ENCODE results near the gene CCDC88C.
A peak's percentile ranks its signal among the peaks of the same experiment; 100 is the strongest.

Gene CCDC88C

DNA sequence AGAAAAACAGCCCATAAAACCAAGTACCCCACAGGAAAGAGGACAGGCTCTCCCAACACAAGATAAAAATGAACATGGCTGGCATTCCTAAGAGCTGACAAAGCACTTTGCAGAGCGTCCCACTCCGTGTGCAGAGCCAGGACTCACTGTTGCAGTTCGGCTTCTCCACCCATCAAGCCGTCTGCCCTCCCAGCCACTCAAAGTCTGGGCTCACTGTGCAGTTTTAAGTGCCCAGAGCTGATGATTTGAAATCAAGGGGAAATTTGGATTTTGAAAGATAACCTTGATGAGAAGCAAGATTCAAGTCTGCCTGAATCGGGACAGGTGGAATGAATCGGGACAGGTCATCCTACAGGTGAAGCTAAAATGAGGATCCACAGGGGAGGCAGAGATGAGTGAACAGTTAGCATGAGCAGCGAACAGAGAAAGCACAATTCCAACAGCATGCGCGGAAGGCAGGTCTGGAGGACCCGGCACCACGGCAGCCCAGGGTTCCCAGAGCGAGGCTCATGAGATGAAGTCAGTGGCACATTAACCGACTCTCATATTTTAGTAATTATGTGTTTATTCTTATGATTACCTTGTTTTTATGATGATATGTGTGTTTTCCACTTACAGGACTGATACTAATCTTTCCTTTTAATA lies 133.4 kb downstream of the CCDC88C start:
- Mint-ChIP-seq H3K27ac (no peak overlapping the region), H3K4me1 (ENCODE audit: low read depth) (peaks cover 17% of the 10 kb centered on the region), H3K27me3 (ENCODE audit: low read depth) (no peaks in the 10 kb centered on the region), H3K36me3 (ENCODE audit: low read depth) (peaks cover 63% of the 10 kb centered on the region), H3K9me3 (no peaks in the 10 kb centered on the region), H3K4me3 (no peak overlapping the region)

DNA sequence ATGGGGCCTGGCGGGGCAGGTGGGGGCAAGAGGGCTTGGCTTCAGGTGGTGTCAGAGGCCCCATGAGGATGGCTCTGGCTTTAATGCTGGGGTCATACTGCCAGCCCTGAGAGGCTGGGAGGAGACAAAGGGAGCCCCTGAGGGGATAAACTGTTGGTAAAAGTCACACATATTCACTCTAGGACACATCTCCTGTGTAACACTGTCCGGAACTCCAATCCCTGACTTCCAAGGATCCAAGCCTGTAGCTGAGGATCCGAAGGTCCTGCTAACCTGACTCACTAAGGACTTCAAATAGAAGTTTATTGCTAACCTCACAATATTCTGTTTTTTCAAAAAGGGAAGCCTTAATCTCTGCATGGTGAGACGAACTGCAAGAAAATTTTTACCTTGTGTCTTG lies 134.0 kb downstream of the CCDC88C start:
- Mint-ChIP-seq H3K9me3 (no peaks in the 10 kb centered on the region), H3K4me3 (no peak overlapping the region), H3K27ac (no peak overlapping the region), H3K27me3 (ENCODE audit: low read depth) (no peaks in the 10 kb centered on the region), H3K4me1 (ENCODE audit: low read depth) (peaks cover 17% of the 10 kb centered on the region), H3K36me3 (ENCODE audit: low read depth) (peaks cover 64% of the 10 kb centered on the region)

DNA sequence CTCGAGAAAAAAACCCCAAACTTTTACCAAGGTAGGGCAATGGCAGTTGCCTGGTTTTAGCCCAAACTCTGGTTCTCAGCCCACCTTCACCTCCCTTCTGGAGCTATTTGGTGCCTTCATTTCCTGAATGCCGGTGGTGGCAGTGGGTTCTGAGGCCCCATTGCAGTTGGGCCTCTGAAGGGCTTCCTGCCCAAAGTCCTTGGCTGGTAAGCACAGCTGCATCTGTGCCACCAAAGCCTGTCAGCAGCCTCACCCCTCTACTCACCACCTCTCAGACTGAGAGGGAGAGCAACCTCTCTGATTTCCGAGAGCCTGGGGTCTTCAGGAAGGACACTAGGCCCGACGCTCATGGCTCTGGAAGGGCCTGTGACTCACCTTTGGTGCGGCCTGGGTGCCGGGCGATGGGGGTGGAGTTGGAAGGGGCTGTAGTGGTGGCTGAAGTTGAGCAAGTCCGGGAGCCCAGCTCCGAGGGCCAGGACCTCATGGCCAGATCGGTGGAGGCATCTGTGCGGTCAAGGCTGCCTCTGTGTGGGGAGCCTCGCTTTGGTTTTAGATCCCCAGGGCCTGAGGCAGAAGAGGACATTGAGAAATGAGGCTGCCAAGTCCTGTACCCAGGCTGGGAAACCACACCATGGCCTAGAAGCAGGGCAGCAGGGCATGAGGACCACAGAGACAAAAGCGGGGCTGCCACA lies 134.5 kb downstream of the CCDC88C start:
- no peak overlapping the region for H3K4me3 Mint-ChIP-seq
- peak overlapping the region; percentile 55 for H3K27ac Mint-ChIP-seq
- peaks cover 17% of the 10 kb centered on the region for H3K4me1 Mint-ChIP-seq (ENCODE audit: low read depth)
- peaks cover 66% of the 10 kb centered on the region for H3K36me3 Mint-ChIP-seq (ENCODE audit: low read depth)
- no peaks in the 10 kb centered on the region for H3K27me3 Mint-ChIP-seq (ENCODE audit: low read depth)
- no peaks in the 10 kb centered on the region for H3K9me3 Mint-ChIP-seq

DNA sequence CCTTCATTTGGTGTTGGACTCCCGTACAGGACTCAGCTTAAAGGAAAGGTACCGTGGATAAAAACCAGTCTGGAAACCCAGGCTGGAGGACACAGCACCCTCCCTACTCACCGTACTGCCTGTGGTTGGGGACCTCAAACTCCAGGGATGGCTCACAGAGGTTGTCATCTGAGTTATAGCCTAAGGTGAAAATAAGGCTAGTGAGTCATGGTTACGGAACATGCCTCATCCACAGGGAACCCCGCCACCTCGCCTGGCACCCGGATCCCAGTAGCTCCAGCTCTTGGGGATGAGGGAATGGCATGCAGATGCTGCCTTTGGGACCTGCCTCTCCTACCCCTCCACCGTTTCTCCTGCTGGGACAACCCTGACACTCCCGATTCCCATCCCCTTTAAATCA lies 136.3 kb downstream of the CCDC88C start:
- H3K27me3 Mint-ChIP-seq (ENCODE audit: low read depth), result no peaks in the 10 kb centered on the region
- H3K36me3 Mint-ChIP-seq (ENCODE audit: low read depth), result peaks cover 65% of the 10 kb centered on the region
- H3K9me3 Mint-ChIP-seq, result no peaks in the 10 kb centered on the region
- peaks cover 11% of the 10 kb centered on the region for H3K4me1 Mint-ChIP-seq (ENCODE audit: low read depth)
- H3K4me3 Mint-ChIP-seq, result no peak overlapping the region
- H3K27ac Mint-ChIP-seq, result peak overlapping the region; percentile 65

DNA sequence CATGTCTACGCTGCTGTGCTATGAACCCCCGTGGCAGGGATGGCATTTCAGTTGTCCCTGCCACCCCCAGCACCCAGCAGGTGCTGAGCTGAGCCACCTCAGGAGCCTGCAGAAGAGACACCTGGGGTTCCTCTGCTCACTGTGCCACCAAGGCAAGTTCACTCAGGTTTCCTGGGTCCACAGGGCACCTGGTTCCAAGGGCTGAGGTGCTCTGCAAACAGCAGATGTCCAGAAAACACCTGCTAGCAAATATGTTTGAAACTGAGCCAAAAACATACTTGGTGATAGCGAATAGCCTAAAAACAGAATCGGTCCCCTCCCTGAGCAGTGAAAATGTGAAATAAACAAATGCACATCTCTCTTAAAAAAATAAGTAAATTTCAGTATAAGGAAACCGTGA lies 137.5 kb downstream of the CCDC88C start:
- no peak overlapping the region for H3K27ac Mint-ChIP-seq
- H3K9me3 Mint-ChIP-seq, result no peaks in the 10 kb centered on the region
- no peaks in the 10 kb centered on the region for H3K27me3 Mint-ChIP-seq (ENCODE audit: low read depth)
- H3K4me3 Mint-ChIP-seq, result no peak overlapping the region
- H3K4me1 Mint-ChIP-seq (ENCODE audit: low read depth), result peaks cover under 1% of the 10 kb centered on the region
- peaks cover 54% of the 10 kb centered on the region for H3K36me3 Mint-ChIP-seq (ENCODE audit: low read depth)

DNA sequence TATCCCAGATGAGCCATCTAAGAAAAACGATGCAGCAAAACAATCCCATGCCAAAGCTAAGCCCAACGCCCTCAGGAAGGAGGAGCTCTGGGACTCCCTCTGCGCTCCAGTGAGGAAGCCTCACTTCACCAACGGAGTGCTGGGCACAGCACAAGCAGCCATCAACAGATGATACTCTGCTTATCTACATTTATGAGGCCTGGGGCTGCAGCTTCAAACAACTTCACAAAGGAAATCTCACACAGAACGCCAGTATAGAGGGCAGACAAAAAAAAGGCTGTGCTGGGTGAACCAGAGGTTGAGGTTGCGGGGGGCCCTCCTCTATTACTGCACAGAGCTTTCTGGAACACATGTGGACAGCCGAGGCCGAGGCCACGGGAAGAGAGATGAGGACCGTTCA lies 138.3 kb downstream of the CCDC88C start:
- Mint-ChIP-seq H3K27ac (peak overlapping the region; percentile 26), H3K4me1 (ENCODE audit: low read depth) (peaks cover 4% of the 10 kb centered on the region), H3K4me3 (no peak overlapping the region), H3K27me3 (ENCODE audit: low read depth) (no peaks in the 10 kb centered on the region), H3K9me3 (no peaks in the 10 kb centered on the region), H3K36me3 (ENCODE audit: low read depth) (peaks cover 47% of the 10 kb centered on the region)

DNA sequence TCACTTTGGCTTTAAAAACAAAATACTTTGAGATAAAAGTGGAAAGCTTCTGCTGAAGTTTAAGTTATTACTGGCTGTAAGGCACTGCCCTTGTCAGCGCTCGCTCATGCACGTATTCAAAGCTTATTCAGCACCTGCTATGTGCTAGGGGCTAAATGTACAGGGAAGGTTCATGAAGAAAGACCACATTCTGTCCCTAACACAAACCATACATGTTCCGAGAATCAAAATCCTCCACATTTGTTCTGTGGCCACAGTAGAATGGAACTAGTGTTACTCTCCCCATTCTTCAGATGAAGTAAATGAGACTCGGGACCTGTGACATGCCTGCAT lies 139.3 kb downstream of the CCDC88C start:
- Mint-ChIP-seq H3K36me3 (ENCODE audit: low read depth) (peaks cover 37% of the 10 kb centered on the region), H3K27ac (no peak overlapping the region)

DNA sequence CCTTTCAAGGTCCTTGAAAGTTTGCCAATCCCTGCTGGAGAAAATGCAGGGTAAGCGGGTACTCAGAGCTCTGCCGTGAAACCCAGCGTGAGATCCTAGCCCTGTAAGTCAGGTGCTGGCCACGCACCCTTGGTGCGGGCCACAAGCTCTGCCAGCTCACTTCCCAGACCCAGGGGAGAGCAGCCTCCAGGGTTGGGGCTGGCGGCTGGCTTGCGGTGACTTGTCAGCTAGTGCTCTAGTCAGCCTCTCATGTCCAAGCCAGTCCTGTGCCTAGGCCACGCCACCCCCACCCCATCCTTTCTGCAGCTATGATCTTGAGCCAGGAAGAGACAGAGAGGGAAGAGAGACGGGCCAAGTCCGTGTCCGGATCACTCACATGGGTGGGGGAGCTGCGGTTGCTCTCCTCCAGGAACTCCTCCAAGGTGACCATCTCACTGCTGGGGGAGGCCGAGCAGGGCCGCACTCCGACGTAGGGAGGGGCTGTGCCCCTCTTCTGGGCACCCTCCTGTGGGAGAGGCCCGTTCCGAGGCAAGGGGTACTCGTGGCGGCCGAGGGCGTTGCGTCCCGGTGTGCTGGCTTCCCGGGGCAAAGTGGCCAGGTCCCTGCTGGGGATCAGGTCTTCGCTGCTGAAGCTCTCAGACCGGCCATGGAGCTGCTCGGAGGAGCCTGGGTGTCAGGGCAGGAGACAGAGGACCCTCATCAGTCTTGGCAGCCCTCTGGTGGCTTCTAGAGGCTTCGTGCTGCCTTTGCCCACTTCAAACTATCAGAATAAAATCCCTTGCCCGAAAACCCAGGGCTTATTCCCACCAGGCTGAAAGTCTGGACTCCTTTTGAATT lies 139.9 kb downstream of the CCDC88C start:
- Mint-ChIP-seq H3K36me3 (ENCODE audit: low read depth) (peaks cover 31% of the 10 kb centered on the region), H3K9me3 (no peaks in the 10 kb centered on the region), H3K4me1 (ENCODE audit: low read depth) (peaks cover 4% of the 10 kb centered on the region), H3K27me3 (ENCODE audit: low read depth) (no peaks in the 10 kb centered on the region), H3K4me3 (no peak overlapping the region), H3K27ac (no peak overlapping the region)

More for the DNA sequence above, 139.3 kb downstream of the CCDC88C start:
- Mint-ChIP-seq H3K27me3 (ENCODE audit: low read depth) (no peaks in the 10 kb centered on the region), H3K9me3 (no peaks in the 10 kb centered on the region), H3K4me1 (ENCODE audit: low read depth) (peaks cover 4% of the 10 kb centered on the region), H3K4me3 (no peak overlapping the region)

DNA sequence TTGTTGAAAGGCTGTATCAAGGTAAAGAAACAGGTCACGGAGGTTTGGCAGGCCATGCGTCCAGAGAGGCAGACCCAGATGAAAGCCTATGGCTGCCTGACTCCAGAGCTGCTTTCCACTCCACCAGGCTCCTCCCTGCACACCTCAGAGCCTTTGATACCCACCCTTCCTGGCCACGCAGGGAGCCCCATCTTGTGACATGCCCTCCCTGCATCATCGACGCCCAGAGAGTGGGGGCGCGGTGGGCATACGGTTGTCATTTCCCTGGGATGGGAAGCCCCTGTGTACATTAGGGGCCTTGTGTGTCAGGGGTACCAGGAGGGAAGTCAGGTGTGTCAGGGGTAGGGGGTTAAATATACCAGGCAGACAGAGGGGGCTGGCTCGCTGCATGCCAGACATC lies 142.8 kb downstream of the CCDC88C start:
- Mint-ChIP-seq H3K36me3 (ENCODE audit: low read depth) (peaks cover 26% of the 10 kb centered on the region), H3K27ac (no peak overlapping the region), H3K27me3 (ENCODE audit: low read depth) (no peaks in the 10 kb centered on the region), H3K9me3 (no peaks in the 10 kb centered on the region), H3K4me1 (ENCODE audit: low read depth) (peaks cover 10% of the 10 kb centered on the region), H3K4me3 (no peak overlapping the region)

DNA sequence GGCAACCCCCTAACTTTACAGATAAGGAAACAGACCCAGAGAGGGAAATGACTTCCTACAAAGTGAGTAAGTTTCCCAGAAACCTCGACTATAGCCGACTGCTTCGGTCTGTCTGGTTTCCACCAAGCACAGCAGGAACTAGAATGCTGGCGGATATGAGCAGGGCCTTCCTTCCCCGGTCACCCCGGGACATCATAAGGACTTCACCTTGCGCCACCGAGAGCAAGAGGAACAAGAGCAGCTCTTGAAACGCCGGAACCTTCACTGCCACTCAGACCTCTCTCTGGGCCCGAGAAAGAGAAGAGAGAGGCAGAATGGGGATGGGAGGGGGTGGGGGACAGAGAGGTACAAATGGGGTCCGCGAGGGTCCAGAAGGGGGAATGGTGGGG lies 143.7 kb downstream of the CCDC88C start:
- Mint-ChIP-seq H3K4me1 (ENCODE audit: low read depth) (peaks cover 10% of the 10 kb centered on the region), H3K27me3 (ENCODE audit: low read depth) (no peaks in the 10 kb centered on the region), H3K4me3 (no peak overlapping the region), H3K9me3 (no peaks in the 10 kb centered on the region), H3K36me3 (ENCODE audit: low read depth) (peaks cover 28% of the 10 kb centered on the region), H3K27ac (no peak overlapping the region)

DNA sequence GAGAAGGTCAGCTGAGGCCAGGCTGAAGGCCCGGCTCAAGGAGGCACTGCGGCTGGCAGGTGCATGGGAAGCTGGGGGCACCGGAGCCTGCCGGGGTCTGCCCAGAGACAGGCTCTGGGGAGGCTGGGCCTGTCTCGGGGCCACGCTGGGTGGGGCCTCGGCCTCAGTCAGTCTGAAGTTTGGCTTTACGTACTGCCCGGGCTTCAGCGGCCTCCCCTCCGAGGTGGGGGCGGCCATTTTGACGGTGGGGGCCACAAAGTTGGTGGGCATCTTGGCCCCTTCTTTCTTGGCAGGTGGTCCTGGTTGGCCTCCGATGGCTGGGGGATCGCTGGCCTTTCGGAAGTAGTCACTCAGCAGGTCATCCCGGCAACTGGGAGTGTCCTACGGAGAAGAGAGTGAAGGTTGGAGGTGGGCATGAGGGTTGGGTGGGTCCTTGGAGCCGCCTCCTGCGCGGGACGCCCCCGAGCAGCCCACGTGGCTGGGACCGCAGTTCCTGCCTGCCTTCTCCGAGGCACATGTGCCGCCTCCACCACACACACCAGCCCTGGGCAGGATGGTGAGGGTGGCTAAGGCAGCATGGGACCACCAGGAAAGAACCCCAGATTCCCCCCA lies 144.2 kb downstream of the CCDC88C start:
- Mint-ChIP-seq H3K27ac (no peak overlapping the region), H3K4me1 (ENCODE audit: low read depth) (peaks cover 10% of the 10 kb centered on the region), H3K27me3 (ENCODE audit: low read depth) (no peaks in the 10 kb centered on the region), H3K4me3 (no peak overlapping the region), H3K9me3 (no peaks in the 10 kb centered on the region), H3K36me3 (ENCODE audit: low read depth) (peaks cover 27% of the 10 kb centered on the region)

DNA sequence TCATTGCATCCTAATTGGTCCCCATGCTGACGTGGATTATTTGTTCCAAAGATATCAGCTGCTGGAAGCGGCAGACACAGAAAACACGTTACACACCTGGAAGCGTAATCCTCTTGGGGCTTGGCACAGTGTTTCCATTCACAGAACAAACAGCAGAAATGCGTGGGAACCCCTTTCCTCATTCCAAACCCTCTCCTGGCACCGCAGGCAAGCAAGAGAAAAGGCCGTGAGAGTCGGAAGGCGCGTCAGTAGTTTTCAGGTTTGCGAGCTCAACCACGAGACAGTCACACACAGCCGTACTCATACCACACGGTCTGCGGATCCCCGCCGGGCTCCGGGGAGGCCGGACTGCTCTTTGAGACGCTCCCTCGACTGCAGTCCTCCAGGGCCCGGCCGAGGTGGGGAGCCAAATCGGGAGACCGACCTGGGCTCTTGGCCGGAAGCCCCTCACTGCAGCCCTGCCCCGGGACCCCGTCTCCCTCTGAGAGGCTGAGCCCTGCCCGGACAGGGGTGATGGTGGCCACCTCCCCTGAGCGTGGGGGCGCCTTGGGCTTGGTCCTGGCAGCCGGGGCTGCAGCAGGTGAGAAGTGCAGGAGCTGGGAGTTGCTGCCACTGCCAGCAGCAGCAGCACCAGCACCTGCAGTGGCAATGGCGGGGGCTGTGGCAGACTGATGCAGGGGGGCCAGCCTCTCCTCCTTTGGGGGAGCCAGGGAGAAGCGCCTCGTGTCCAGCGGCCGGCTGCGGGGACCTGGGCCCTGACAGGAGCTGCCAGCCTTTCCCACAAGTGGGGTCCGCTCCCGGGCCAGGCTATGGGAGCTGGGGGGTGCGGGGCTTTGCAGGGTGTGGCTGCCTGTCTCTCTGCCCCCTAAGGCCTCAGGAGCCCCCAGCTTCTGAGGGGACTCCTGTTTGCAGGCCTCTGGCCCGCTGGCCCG lies 145.0 kb downstream of the CCDC88C start:
- Mint-ChIP-seq H3K4me1 (ENCODE audit: low read depth) (peaks cover 17% of the 10 kb centered on the region), H3K36me3 (ENCODE audit: low read depth) (peaks cover 33% of the 10 kb centered on the region), H3K4me3 (no peak overlapping the region), H3K9me3 (no peaks in the 10 kb centered on the region), H3K27me3 (ENCODE audit: low read depth) (no peaks in the 10 kb centered on the region), H3K27ac (peak overlapping the region; percentile 78)

DNA sequence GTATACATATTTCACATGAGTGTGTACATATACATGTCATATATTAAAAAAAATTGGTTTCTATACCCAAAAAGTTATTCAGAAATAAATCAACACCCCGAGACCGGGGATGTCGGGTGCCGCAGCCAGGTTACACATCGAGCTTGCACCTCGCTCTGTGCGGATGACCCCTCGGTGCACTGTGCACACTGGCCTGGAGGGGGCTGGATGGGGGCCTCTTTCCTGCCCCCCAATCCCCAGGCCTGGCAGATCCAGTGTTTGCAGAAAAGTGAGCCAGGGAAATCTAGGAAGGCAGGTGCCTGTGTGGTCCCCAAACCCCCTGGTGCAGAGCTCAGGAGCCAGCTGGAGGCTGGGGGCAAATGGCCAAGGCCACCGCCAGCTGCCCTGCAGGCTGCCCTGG lies 146.0 kb downstream of the CCDC88C start:
- Mint-ChIP-seq H3K9me3 (no peaks in the 10 kb centered on the region), H3K27ac (no peak overlapping the region), H3K27me3 (ENCODE audit: low read depth) (no peaks in the 10 kb centered on the region), H3K4me3 (no peak overlapping the region), H3K4me1 (ENCODE audit: low read depth) (peaks cover 20% of the 10 kb centered on the region), H3K36me3 (ENCODE audit: low read depth) (peaks cover 30% of the 10 kb centered on the region)

DNA sequence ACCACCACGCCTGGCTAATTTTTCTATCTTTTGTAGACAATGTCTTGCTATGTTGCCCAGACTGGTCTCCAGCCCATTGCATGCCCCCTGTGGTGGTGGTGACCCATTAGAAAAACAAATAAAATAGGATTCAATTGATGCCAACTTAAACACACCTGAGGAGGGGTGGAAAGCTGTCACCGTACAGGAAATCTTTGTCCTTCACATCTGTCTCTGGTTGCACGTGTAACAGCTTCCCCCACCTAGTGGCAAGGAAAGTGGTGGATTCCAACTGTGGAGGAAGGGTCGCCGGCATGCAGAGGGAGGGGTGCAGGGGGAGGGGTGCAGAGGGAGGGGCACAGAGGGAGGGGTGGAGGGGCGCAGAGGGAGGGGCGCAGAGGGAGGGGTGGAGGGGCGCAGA lies 147.0 kb downstream of the CCDC88C start:
- no peak overlapping the region for H3K27ac Mint-ChIP-seq
- H3K9me3 Mint-ChIP-seq, result no peaks in the 10 kb centered on the region
- H3K36me3 Mint-ChIP-seq (ENCODE audit: low read depth), result peaks cover 34% of the 10 kb centered on the region
- H3K4me3 Mint-ChIP-seq, result no peak overlapping the region
- peaks cover 25% of the 10 kb centered on the region for H3K4me1 Mint-ChIP-seq (ENCODE audit: low read depth)
- H3K27me3 Mint-ChIP-seq (ENCODE audit: low read depth), result no peaks in the 10 kb centered on the region
